Right atrium auricular region (tissue), 2 donors: Measurements from ENCODE around the gene ACOT8. TPM values are rescaled to one million over a fixed set of nuclear protein-coding genes. Genes with fewer than 3 reads are reported as not detected.
A peak's percentile ranks its signal among the peaks of the same experiment; 100 is the strongest.

Experiments
- DNase-seq: peaks from one replicate; pipeline ENCODE4 v3.0.0-alpha.2; 2019; ENCODE audit warnings: low spot score
- H3K27ac ChIP-seq, 2 donors: fragments of 200-600 bp; sonication (generic); 1 replicate in 1 of 2; 2 replicates in 1 of 2; pipeline ENCODE4 v1.5.1; 2016 to 2019
- H3K27me3 ChIP-seq, 2 donors: fragments of 200-600 bp; sonication (generic); one replicate each; pipeline versions ENCODE4 v1.5.1 to v1.6.0; 2017 to 2019
- H3K36me3 ChIP-seq: fragments of 200-600 bp; sonication (generic); one replicate; pipeline ENCODE4 v1.5.1; 2016
- H3K4me1 ChIP-seq, 2 donors: fragments of 200-600 bp; sonication (generic); one replicate each; pipeline versions ENCODE4 v1.5.1 to v1.6.0; 2017 to 2019
- H3K4me3 ChIP-seq, 2 donors: fragments of 200-600 bp; sonication (generic); 1 replicate in 1 of 2; 2 replicates in 1 of 2; pipeline ENCODE4 v1.5.1; 2017 to 2019; ENCODE audit warnings: mild to moderate bottlenecking in 1 of 2, moderate library complexity in 1 of 2
- H3K9me3 ChIP-seq, 2 donors: fragments of 200-600 bp; sonication (generic); one replicate each; pipeline ENCODE4 v1.5.1; 2019
- CTCF ChIP-seq, 2 donors: fragments of 200-600 bp; sonication (generic); IDR thresholded peaks; one replicate each; pipeline ENCODE4 v1.5.1; 2019; ENCODE audit warnings: antibody characterized with exemption in 2 of 2
- total RNA-seq, 2 donors: library from RNA; depleted of rRNA; stranded (reverse); fragments of >200 nt; gene quantifications; one replicate each; pipeline ENCODE4 v1.1.0, GENCODE V29; 2016

The ACOT8 gene
- total RNA-seq, 2 donors from 2014 or later: 39.9 to 40.9 TPM

- Histone ChIP-seq H3K9me3 (no peaks in the 10 kb centered on the region), H3K27me3 (no peaks in the 10 kb centered on the region), H3K4me1 (peaks cover 0 to under 1% of the 10 kb centered on the region in 2 donors), H3K4me3 (no peak overlapping the region), H3K27ac (no peak overlapping the region), H3K36me3 (peaks cover 53% of the 10 kb centered on the region)
- no peak for DNase-seq
- no peak for TF ChIP-seq CTCF (IDR thresholded peaks at IDR 0.05)
Measured at GRCh38 chr20:45848421-45848820, 8.8 kb downstream of the ACOT8 start.

- peaks cover 61% of the 10 kb centered on the region for H3K36me3 ChIP-seq
- DNase-seq: no peak
- no peaks in the 10 kb centered on the region for H3K9me3 ChIP-seq
- H3K27ac ChIP-seq: no peak overlapping the region
- no peak overlapping the region for H3K4me3 ChIP-seq
- H3K4me1 ChIP-seq: peaks cover 0 to 29% of the 10 kb centered on the region in 2 donors
- no peaks in the 10 kb centered on the region for H3K27me3 ChIP-seq
- TF ChIP-seq CTCF (IDR thresholded peaks at IDR 0.05): no peak
Measured at GRCh38 chr20:45845452-45845851, 11.7 kb downstream of the ACOT8 start.

GRCh38 chr20:45843506-45843905, 13.7 kb downstream of the ACOT8 start:
- Histone ChIP-seq H3K27ac (peak overlapping the region in 1 of 2 donors; percentile 57), H3K4me1 (peaks cover 0 to 29% of the 10 kb centered on the region in 2 donors), H3K36me3 (peaks cover 68% of the 10 kb centered on the region), H3K9me3 (no peaks in the 10 kb centered on the region), H3K4me3 (no peak overlapping the region), H3K27me3 (no peaks in the 10 kb centered on the region)
- DNase-seq: no peak
- no peak for TF ChIP-seq CTCF (IDR thresholded peaks at IDR 0.05)

- H3K36me3 ChIP-seq: peaks cover 60% of the 10 kb centered on the region
- TF ChIP-seq CTCF (IDR thresholded peaks at IDR 0.05): no peak
- H3K9me3 ChIP-seq: no peaks in the 10 kb centered on the region
- no peak overlapping the region for H3K4me3 ChIP-seq
- H3K27me3 ChIP-seq: no peaks in the 10 kb centered on the region
- no peak for DNase-seq
- peaks cover 0 to 29% of the 10 kb centered on the region in 2 donors for H3K4me1 ChIP-seq
- H3K27ac ChIP-seq: peak overlapping the region; percentile 29 to 57
Measured at GRCh38 chr20:45842169-45842812, 14.9 kb downstream of the ACOT8 start.

- peaks cover 52% of the 10 kb centered on the region for H3K36me3 ChIP-seq
- H3K27ac ChIP-seq: peak overlapping the region; percentile 33 to 57
- no peak for TF ChIP-seq CTCF (IDR thresholded peaks at IDR 0.05)
- H3K4me1 ChIP-seq: peaks cover 0 to 36% of the 10 kb centered on the region in 2 donors
- no peak for DNase-seq
- no peaks in the 10 kb centered on the region for H3K27me3 ChIP-seq
- no peaks in the 10 kb centered on the region for H3K9me3 ChIP-seq
- no peak overlapping the region for H3K4me3 ChIP-seq
Measured at GRCh38 chr20:45841407-45842129, 15.6 kb downstream of the ACOT8 start.
